ENCODE data around the gene LYPD6. TPM values are rescaled to one million over a fixed set of nuclear protein-coding genes. Genes with fewer than 3 reads are reported as not detected.
A peak's percentile ranks its signal among the peaks of the same experiment; 100 is the strongest.
"Not testable (repeated sequence)": the region's sequence is repeated elsewhere in the genome, so short reads cannot be mapped to it uniquely, and the experiment has no call there.

Gene LYPD6
- 4.2 TPM for total RNA-seq

- DNase-seq: peak; percentile 92
Observed at GRCh38 chr2:149330127-149331022, at the start of gene LYPD6. Gene LYPD6, plus strand, starts transcription at chr2:149330587. Its CDS starts 107,122 bp downstream, at chr2:149437709.

DNA sequence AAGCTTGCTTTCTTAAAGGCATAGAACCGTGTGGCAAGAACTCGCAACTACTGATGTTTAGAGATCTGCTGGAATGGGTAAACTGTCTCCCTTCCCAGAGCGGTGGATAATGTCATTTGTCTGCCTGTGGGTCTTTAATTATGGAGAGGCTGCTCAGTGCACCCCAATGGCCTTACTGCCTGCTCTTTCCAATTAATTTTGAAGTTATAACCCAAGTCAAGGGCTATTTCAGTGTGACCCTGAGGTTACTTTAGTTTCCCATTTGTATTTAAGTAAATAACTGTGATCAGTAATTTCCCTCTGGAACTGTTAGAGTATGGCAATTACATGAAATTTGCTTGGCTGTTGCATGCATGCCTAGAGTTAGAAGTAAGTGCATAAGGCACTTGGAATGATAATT, 48.9 kb upstream of the LYPD6 start:
- no peak for DNase-seq

GRCh38 chr2:149290662-149291061, 39.7 kb upstream of the LYPD6 start:
- peak; percentile 14 for DNase-seq

GRCh38 chr2:149291881-149292280, 38.5 kb upstream of the LYPD6 start:
- DNase-seq: no peak

DNA sequence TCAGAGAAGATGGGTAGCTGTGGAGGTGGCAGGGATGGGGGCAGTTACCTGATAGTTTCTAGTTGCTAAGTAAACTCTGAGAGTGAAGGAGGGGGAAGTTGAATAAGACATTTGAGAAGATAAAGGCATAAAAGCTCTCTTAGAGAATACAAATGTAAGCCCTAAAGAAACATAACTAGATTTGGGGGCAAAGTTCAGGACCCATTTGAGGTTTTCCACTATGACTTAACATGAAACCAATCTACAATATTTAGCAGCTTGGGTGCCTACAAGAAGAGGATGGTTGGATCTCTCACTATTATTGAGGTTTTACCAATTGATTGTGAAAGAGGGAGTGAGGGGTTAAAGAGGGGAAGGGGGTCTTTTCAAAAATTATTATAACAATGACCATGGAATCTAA, 34.4 kb upstream of the LYPD6 start:
- no peak for DNase-seq

DNA sequence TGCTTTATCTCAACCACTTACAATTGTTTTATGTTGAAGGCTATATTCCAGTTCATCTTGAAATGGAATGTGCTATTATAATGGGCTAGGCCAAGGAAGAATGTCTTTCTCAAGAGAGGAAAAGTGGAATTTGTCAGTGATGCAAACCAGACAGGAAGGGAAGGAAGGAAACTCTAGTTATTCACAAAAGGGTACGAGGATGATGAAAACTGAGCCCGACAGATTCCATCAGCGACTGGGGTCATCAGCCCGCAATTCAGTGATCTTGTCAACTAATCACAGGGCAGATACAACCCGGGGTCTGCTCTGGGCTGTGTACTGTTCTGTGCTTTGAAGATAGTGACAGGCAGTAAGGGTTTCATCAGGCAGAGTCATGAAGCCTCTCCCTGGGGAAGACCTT, 23.4 kb upstream of the LYPD6 start:
- DNase-seq: no peak

- DNase-seq: no peak
Observed at GRCh38 chr2:149310349-149310748, 20.0 kb upstream of the LYPD6 start.

- DNase-seq: no peak
Observed at GRCh38 chr2:149312039-149312438, 18.3 kb upstream of the LYPD6 start.

DNA sequence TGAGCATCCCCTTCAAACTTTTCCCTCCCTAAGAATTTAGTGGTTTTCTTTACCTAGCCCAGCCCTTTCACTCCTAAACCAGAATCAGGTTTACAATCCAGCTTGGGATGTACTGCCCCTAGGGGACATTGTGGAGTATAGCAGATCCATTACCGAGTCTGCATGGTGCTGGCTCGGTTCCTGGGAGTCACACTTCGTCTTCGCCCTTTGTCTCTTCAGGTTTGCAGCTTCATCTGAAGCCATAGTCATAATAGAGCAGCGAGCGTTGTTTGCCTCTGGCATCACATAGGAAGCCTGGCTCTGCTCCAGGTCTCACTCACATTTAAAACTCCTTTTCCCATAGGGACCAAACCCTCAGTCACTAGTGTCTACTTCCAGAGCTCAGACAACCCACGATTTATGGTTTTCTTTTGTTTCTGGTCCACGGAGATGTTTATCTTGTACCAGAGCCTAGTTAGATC, 16.8 kb upstream of the LYPD6 start:
- peak; percentile 68 for DNase-seq

DNA sequence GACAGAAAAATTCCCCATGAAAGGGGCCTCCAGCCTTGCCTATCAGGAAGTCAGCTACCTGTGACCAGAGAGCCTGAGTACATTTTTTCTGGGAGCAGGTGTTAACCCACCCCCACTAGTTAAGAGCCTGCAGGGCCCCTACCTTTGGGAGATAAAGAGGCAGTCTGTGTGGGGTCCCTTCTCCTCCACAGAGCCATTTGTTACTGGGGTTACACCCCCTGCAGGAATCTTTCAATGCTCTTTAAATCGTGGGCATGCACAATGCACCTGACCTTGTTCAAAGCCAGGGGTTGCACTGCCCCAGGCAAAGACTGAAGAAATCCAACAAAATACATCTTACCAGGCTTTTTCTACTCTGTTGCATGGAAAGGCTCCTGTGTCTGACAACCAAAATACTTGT, 15.7 kb upstream of the LYPD6 start:
- no peak for DNase-seq

DNA sequence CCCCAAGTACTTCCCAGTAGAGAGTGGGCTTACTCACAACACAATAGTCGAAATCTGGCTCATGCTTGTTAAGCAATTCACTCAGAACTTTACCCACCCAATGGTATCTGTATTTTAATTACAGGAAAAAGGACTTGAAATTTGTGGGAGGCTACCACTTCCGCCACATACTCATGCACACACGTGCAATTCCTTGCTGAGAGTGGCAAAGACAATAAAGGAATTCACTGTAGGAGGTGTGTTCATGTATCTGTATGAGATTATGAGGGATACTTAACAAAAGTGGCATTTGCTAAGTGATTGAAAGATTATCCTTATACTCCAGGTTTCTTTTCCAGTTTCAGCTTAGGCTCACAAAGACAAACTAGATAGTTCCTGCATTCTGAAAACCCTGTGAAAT, 14.9 kb upstream of the LYPD6 start:
- DNase-seq: no peak

DNA sequence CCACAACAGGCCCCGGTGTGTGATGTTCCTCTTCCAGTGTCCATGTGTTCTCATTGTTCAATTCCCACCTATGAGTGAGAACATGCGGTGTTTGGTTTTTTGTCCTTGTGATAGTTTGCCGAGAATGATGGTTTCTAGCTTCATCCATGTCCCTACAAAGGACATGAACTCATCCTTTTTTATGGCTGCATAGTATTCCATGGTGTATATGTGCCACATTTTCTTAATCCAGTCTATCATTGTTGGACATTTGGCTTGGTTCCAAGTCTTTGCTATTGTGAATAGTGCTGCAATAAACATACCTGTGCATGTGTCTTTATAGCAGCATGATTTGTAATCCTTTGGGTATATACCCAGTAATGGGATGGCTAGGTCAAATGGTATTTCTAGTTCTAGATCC, 11.8 kb upstream of the LYPD6 start:
- DNase-seq: not testable (repeated sequence)

DNA sequence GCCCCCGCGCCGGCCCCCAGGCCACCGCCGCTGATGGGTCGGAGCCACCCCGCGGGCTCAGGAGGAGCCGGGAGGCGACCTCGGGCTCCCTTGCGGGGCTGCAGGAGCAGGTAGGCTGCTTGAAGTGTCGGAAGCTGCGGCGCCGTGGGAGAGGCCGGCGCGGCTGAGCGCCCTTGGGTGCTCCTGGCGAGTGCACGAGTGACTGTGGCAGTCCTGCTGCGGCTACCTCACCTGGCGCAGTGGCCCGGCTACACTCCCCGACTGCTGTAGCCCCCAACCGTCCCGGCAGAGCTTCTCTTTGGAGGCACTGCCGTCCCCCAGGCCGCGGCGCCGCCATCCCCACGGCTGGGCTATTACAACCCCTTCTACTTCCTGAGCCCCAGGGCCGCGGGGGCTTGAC, 10.0 kb upstream of the LYPD6 start:
- DNase-seq: no peak

DNA sequence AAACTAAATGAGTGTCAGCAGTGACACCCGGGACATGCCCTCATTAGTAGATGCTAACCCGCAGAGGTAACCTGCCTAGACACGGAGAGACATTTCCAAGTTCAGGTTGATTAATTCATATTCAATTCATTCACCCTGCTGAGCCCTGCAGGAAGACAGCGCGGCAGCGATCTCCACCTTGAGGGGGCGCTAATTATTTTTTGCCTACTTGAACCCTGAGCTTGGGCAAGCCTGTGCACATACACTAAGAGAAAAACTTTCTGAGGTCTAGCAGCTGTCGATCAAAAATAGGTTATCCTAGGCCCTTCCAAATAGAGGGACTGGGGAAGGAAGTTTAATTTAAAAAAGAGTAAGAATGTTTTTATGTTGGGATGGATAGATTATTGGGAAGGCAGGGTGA, 1.3 kb upstream of the LYPD6 start:
- DNase-seq: peak; percentile 9

DNA sequence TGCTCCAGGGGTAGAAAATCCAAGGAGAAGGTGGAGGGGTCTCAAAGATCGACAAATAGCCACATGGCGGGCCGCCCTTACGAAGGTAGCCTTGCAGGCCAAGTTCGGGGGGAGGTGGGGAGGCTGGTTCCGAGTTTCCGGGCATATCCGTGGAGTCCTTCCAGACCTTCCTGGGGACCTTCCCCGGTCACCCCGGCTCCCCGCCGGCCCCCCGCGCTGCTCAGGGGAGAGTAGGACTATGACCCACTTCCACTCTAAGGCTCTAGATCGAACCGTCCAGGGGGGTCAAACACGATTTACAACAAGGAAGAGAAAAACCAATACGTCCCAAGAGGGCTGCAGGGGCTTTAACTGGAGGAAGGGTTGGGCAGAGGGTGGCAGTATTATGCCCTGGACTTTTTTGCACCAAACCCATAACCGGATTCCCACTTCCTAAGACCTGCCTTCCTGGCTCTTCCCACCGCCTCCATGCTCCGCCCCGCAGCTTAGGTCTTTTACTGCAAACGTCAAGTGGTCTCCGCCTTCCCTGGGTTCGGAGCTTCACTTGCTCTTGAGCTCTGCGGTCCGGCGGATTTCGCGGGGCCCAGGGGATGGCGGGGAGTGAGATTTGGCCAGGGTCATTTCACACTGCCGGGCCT, 779 bp upstream of the LYPD6 start:
- peak; percentile 84 for DNase-seq

- peak; percentile 19 for DNase-seq
Observed at GRCh38 chr2:149331023-149331400, 625 bp downstream of the LYPD6 start.

DNA sequence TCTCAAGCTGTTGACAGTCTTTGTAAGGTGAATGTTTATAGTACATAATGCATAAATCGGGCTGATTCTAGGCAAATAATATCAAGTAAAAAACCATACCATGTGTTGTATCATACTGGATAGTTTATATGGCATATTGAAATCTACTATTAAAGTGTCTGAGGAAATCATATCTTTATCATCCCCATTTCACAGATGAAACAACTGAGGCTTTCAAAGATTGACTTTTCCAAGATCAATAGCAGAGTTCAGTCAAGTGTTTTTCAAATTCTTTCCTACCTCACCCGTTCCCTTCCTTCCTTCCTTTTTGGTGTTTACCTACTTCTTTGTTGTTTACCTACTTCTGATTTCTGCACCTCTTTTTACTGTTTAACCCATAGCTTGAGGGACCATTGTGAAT, 2.0 kb downstream of the LYPD6 start:
- no peak for DNase-seq

GRCh38 chr2:149333636-149334035, 3.2 kb downstream of the LYPD6 start:
- no peak for DNase-seq

DNA sequence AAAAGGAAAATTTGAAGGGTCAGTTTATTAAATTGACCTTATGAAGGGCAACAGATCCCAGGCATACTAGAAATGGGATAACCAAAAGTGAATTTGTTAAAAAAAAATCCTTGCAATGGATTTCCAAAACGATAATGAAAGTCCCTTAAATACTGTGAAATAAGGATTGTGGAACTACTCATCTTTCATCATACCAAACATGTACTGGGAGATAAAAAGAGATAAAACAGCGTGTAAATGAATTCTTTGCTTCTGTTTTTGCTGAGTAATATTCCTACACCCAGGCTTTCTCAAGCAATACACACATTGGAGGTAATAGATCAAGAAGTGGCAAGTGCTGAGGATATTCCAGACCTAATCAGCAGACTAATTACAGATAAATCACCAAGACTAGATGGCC, 3.8 kb downstream of the LYPD6 start:
- no peak for DNase-seq

GRCh38 chr2:149339324-149339723, 8.9 kb downstream of the LYPD6 start:
- no peak for DNase-seq

- DNase-seq: no peak
Observed at GRCh38 chr2:149342509-149342908, 12.1 kb downstream of the LYPD6 start.

DNA sequence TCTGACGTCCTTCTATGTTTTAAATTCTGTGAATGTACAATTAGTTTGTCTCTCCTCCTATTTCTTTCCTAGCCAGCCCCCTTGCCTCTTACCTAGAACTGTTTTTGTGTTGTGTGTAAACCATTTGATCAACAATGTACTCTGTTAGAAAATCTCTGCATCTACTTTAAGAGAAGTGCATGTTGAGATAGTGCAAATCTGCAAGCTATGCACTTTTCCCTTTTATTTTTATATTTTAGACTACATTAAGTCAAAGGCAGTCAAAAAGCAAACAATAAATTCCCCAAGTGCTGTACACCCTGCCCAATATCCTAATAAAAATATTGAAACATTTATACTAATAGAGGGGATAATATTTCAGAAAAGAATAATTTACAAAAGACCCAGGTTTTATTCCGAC, 13.7 kb downstream of the LYPD6 start:
- no peak for DNase-seq

GRCh38 chr2:149346272-149346671, 15.9 kb downstream of the LYPD6 start:
- DNase-seq: no peak

DNA sequence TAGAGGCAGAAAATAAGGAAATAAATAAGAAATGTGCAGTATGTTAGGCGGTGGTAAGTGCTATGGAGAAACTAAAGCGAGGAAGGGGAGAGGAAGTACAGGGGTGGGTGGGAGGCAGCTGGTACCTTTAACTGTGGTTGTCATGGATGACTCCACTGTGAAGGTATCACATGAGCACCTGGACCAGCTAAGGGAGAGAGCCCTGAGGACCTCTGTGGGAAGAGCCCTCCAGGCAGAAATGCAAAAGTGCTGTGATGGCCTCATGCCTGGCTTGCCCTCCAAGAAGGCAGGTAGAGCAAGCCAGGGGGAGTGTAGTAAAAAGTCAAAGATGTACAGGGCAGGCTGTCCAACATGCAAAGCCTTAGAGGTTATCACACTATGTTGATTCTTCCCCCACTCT, 17.9 kb downstream of the LYPD6 start:
- DNase-seq: no peak

All from tongue (tissue), 2 donors.